Activated naive CD4-positive, alpha-beta T cell treated with anti-CD3 and anti-CD28 coated beads for 36 hours (primary cell): ENCODE measurements around the gene CD7. TPM values are rescaled to one million over a fixed set of nuclear protein-coding genes. Genes with fewer than 3 reads are reported as not detected.

Source experiments
- CTCF ChIA-PET: fragments of 350-600 bp; sonication (Branson Sonifier 250); formaldehyde crosslinking; loops from one replicate; lab custom pipeline; 2021; ENCODE audit warnings: antibody characterized with exemption; lab: Charles Lee
- DNase-seq: peaks from one replicate; pipeline ENCODE4 v3.0.0-alpha.2; 2020
- H3K27ac Mint-ChIP-seq: one replicate; pipeline ENCODE4 v1.8.0; 2021; ENCODE audit warnings: mild to moderate bottlenecking, mixed read lengths
- H3K27me3 Mint-ChIP-seq: one replicate; pipeline ENCODE4 v1.8.0; 2021; ENCODE audit warnings: low read depth, mixed read lengths
- H3K36me3 Mint-ChIP-seq: one replicate; pipeline ENCODE4 v1.8.0; 2021; ENCODE audit warnings: low read depth, mixed read lengths
- H3K4me1 Mint-ChIP-seq: one replicate; pipeline ENCODE4 v1.8.0; 2021; ENCODE audit warnings: low read depth, mixed read lengths
- H3K4me3 Mint-ChIP-seq: one replicate; pipeline ENCODE4 v1.8.0; 2021; ENCODE audit warnings: mild to moderate bottlenecking, moderate library complexity, mixed read lengths
- H3K9me3 Mint-ChIP-seq: one replicate; pipeline ENCODE4 v1.8.0; 2021; ENCODE audit warnings: mixed read lengths
- intact Hi-C: fragments of 100-400 bp; cut with micrococcal nuclease; formaldehyde crosslinking; loops from one replicate; pipeline ENCODE4 v1.15.1; 2023
- total RNA-seq, 2 experiments: library from RNA; stranded (reverse); gene quantifications; one replicate each; pipeline ENCODE4 v1.2.3, GENCODE V29; 2021

The CD7 gene
- total RNA-seq, 2 experiments from 2014 or later = 635 to 646 TPM

GRCh38 chr17:82322526-82323453, 5.4 kb upstream of the CD7 start:
- intact Hi-C loops = no loop called here
- peaks cover 10% of the 10 kb centered on the region for H3K36me3 Mint-ChIP-seq
- peak overlapping the region; percentile 79 for H3K4me3 Mint-ChIP-seq

GRCh38 chr17:82321947-82322466, 4.6 kb upstream of the CD7 start:
- no peak for DNase-seq
- Mint-ChIP-seq H3K36me3 (peaks cover 12% of the 10 kb centered on the region), H3K9me3 (peaks cover 2% of the 10 kb centered on the region), H3K4me1 (peaks cover 42% of the 10 kb centered on the region), H3K27me3 (no peaks in the 10 kb centered on the region), H3K4me3 (peak overlapping the region; percentile 79), H3K27ac (peak overlapping the region; percentile 97)
- intact Hi-C loops = loop anchor here (1.0 to 2.0 kb wide), 3 partner anchors 25 to 85 kb away; no protein-coding TSS in a partner anchor
- CTCF ChIA-PET = interaction anchor here (0.6 to 2.4 kb wide), 6 partner anchors 11 to 116 kb away, joined by 3 to 60 read pairs (median 3); no protein-coding TSS in a partner anchor

More at GRCh38 chr17:82322526-82323453, 5.4 kb upstream of the CD7 start:
- CTCF ChIA-PET = interaction anchor here (1.9 to 2.4 kb wide), 2 partner anchors 23 to 87 kb away, joined by 8 to 60 read pairs; no protein-coding TSS in a partner anchor
- Mint-ChIP-seq H3K9me3 (no peaks in the 10 kb centered on the region), H3K27ac (peak overlapping the region; percentile 97), H3K4me1 (peaks cover 42% of the 10 kb centered on the region), H3K27me3 (no peaks in the 10 kb centered on the region)
- no peak for DNase-seq

DNA sequence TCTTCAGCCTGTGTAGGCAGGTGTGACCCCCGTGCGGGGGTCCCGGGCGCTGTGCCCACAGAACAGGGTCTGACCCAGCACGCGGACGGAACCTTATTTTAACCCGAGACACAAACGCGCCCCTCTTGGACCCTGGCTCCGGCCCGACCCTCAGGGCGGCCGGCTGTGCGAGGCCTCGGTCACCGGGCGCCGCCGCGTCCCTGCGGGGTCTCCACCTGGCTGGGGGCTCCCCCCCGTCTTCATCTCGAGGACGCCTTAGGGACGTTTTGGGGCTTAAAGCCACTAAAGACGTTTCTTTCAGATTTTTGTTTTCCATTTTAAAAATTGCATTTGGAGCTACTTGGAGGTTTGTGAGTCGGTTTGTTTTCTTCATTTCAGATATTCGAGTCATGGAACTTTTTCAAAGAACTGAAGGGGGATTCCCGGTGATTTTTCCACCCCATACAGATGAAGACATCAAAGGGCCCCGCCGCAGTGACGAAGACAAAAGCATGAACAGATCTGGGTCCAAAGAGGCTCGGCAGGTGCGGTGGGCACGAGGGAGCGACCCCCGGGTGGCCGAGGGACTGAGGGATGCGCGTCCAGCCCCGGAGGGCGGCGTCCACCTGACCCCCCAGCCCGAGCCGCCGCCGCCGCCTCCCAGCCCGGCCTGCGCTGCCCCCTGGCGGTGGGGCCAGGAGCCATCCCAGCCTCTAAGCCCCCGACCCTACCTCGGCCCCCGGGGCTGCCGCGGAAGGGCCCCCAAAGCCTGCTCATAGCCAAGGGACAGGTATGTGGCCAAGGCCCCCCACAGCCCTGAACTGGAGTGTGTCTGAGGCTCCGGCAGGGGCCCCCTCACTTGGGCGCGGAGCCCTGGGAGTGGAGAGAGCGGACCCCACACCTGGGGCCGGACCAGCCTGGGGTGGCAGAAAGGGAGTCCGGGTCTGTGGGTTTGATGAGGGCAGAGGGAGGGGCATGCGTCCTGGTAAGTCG, 3.8 kb upstream of the CD7 start:
- H3K4me1 Mint-ChIP-seq = peaks cover 42% of the 10 kb centered on the region
- intact Hi-C loops = loop anchor here (1.0 to 2.0 kb wide), 3 partner anchors 24 to 84 kb away; no protein-coding TSS in a partner anchor
- H3K9me3 Mint-ChIP-seq = peaks cover 2% of the 10 kb centered on the region
- peak; percentile 93 for DNase-seq
- H3K4me3 Mint-ChIP-seq = peak overlapping the region; percentile 79
- CTCF ChIA-PET = interaction anchor here (0.6 to 2.4 kb wide), 11 partner anchors 11 to 591 kb away, joined by 3 to 60 read pairs (median 3); no protein-coding TSS in a partner anchor
- peak overlapping the region; percentile 97 for H3K27ac Mint-ChIP-seq
- no peaks in the 10 kb centered on the region for H3K27me3 Mint-ChIP-seq
- H3K36me3 Mint-ChIP-seq = peaks cover 20% of the 10 kb centered on the region

DNA sequence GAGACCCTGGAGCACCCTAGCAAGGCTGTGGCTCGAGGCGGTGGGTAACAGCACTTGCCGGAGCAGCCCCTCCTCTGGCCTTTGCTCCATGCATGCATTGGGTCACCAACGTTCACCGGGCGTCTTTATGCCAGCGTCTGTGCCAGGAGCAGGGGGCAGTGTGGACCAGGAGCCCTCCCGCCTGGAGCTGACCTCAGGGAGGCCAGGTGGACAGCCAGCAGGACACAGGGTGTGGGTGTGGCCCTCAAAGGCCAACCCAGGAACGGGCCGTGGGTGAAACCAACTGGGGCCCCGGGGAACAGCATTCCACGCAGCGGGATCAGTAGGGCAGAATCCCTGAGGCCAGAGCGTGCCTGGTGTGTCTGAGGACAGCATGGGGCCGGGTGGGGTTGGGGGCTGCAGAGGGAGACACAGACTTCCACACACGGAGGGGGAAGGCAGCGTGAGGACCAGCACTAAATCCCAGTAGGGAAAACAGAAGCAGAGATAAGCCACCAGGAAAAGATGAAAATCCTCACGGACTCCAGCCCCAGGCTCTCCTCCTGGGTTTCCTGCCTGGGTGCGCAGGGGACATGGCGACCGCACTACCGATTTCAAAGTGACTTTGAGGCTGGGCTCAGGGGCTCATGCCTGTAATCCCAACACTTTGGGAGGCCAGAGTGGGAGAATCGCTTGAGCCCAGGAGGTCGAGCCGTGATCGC, 2.9 kb upstream of the CD7 start:
- Mint-ChIP-seq H3K4me1 (peaks cover 45% of the 10 kb centered on the region), H3K9me3 (peaks cover 2% of the 10 kb centered on the region), H3K27ac (peak overlapping the region; percentile 97), H3K27me3 (no peaks in the 10 kb centered on the region), H3K36me3 (peaks cover 29% of the 10 kb centered on the region), H3K4me3 (peak overlapping the region; percentile 29)
- DNase-seq = no peak
- CTCF ChIA-PET = interaction anchor here (0.6 to 2.4 kb wide), 6 partner anchors 17 to 591 kb away, joined by 3 to 60 read pairs (median 3); no protein-coding TSS in a partner anchor
- intact Hi-C loops = loop anchor here (2.0 kb wide), 1 partner anchor 83 kb away; no protein-coding TSS in a partner anchor

DNA sequence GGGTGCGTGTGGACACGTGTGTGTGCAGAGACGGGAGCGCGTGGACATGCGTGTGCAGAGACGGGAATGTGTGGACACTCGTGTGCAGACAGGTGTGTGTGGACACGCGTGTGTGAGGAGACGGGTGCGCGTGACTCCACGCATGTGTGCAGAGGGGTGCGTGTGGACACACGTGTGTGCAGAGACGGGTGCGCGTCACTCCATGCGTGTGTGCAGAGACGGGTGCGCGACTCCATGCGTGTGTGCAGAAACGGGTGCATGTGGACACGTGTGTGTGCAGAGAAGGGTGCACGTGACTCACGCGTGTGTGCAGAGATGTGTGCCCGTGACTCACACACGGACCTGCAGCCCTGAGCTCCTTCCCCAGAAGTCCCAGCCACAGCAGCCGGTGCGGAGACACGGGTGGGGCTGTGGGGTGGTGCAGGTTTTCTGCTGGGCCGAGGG, 2.2 kb upstream of the CD7 start:
- Mint-ChIP-seq H3K9me3 (peaks cover 2% of the 10 kb centered on the region), H3K4me1 (peaks cover 38% of the 10 kb centered on the region), H3K27ac (no peak overlapping the region), H3K4me3 (peak overlapping the region; percentile 12), H3K36me3 (peaks cover 30% of the 10 kb centered on the region), H3K27me3 (no peaks in the 10 kb centered on the region)
- CTCF ChIA-PET = interaction anchor here (0.6 kb wide), 2 partner anchors 68 to 230 kb away, joined by 3 read pairs; no protein-coding TSS in a partner anchor
- DNase-seq = no peak
- intact Hi-C loops = loop anchor here (2.0 to 10.0 kb wide), 2 partner anchors 83 to 735 kb away; no protein-coding TSS in a partner anchor

DNA sequence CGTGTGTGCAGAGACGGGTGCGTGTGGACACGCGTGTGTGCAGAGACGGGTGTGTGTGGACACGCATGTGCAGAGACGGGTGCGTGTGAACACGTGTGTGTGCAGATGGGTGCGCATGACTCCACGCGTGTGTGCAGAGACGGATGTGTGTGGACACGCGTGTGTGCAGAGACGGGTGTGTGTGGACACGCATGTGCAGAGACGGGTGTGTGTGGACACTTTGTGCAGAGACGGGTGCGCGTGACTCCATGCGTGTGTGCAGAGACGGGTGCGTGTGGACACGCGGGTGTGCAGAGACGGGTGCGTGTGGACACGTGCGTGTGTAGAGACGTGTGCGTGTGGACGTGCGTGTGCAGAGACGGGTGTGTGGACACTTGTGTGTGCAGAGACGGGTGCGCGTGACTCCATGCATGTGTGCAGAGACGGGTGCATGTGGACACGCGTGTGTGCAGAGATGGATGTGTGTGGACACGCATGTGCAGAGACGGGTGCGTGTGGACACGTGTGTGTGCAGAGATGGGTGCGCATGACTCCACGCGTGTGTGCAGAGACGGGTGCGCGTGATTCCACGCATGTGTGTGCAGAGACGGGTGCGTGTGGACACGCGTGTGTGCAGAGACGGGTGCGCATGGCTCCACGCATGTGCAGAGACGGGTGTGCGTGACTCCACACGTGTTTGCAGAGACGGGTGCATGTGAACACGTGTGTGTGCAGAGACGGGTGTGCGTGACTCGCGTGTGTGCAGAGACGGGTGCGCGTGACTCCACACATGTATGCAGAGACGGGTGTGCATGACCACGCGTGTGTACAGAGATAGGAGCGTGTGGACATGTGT, 1.6 kb upstream of the CD7 start:
- Mint-ChIP-seq H3K36me3 (peaks cover 34% of the 10 kb centered on the region), H3K4me1 (peaks cover 34% of the 10 kb centered on the region), H3K9me3 (peaks cover 2% of the 10 kb centered on the region), H3K27ac (no peak overlapping the region), H3K27me3 (no peaks in the 10 kb centered on the region), H3K4me3 (no peak overlapping the region)
- intact Hi-C loops = loop anchor here (10.0 kb wide), 1 partner anchor 736 kb away; no protein-coding TSS in a partner anchor
- no peak for DNase-seq
- CTCF ChIA-PET = interaction anchor here (0.6 kb wide), 2 partner anchors 67 to 229 kb away, joined by 3 read pairs; no protein-coding TSS in a partner anchor

GRCh38 chr17:82318169-82318498, 726 bp upstream of the CD7 start:
- Mint-ChIP-seq H3K27me3 (no peaks in the 10 kb centered on the region), H3K27ac (no peak overlapping the region), H3K4me1 (peaks cover 32% of the 10 kb centered on the region), H3K9me3 (peaks cover 2% of the 10 kb centered on the region), H3K4me3 (no peak overlapping the region), H3K36me3 (peaks cover 39% of the 10 kb centered on the region)
- DNase-seq = no peak
- CTCF ChIA-PET = interaction anchor here (0.7 to 5.1 kb wide), 2 partner anchors 18 to 82 kb away, joined by 3 to 49 read pairs; no protein-coding TSS in a partner anchor
- intact Hi-C loops = loop anchor here (10.0 kb wide), 1 partner anchor 737 kb away; no protein-coding TSS in a partner anchor

DNA sequence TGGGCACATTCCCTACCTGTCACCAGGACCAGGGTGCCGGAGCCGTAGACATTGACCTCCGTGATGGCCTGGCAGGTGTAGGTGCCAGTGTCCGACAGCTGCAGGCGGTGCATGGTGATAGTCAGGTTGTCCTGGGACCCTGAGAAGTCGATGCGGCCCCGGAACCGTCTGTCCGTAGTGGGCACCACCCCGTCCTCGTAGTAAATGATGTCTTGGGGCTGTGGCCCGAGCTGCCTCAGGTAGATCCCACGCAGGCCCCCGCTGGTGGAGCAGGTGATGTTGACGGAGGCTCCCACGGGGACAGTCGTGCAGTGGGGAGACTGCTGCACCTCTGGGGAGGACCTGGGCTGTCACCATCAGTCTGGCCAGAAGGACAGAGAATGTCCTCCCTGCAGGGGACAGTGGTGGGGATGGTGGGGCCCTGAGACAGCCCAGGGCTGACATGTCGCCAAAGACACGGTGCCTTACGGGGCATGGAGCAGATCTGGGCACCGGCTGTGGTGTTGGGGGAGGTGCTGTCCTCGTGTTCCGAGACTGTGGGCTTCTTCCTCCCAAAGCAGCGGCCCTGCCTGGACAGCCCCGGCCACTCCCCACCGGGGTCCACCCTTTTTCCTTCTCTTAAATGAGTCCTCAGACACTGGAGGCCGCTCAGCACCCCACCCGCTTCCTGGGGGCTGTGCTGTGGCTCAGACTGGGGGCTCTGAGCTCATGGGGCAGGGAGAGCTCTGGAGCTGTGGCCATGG, 586 bp downstream of the CD7 start:
- Mint-ChIP-seq H3K36me3 (peaks cover 34% of the 10 kb centered on the region), H3K4me3 (no peak overlapping the region), H3K27ac (no peak overlapping the region), H3K9me3 (peaks cover 2% of the 10 kb centered on the region), H3K4me1 (peaks cover 23% of the 10 kb centered on the region), H3K27me3 (no peaks in the 10 kb centered on the region)
- intact Hi-C loops = loop anchor here (1.0 to 10.0 kb wide), 3 partner anchors 11 to 738 kb away; partner anchors contain the start of gene CSNK1D
- DNase-seq = peak; percentile 44
- CTCF ChIA-PET = interaction anchor here (0.5 to 5.1 kb wide), 3 partner anchors 13 to 112 kb away, joined by 5 to 49 read pairs (median 6); no protein-coding TSS in a partner anchor

DNA sequence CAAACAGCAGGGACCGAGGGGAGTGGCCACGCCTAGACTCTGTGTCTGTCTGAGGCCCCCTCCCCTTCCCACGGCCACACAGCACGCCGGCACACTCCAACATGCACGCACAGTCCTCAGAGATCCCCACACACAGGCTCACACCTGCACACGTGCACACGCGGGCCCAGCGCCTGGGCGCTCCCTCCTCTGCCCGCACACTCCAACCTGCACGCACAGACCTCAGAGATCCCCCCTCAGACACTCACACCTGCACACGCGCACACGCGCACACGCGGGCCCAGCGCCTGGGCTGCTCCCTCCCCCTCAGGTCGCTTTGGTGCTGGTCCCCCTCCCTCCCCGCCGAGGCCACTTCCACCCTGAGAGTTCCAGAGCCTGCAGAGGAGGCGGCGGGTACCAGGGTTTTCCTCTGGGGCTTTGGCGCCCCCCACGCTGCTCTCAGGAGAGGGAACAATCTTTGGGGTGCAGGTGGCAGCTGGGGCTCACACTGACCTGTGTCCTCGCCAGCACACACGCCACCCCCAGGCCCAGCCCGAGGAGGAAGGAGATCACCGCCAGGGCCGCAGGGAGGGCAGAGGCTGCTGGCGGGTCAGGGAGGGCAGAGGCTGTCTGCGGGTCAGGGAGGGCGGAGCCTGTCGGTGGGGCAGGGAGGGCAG, 1.6 kb downstream of the CD7 start:
- Mint-ChIP-seq H3K36me3 (peaks cover 34% of the 10 kb centered on the region), H3K27ac (no peak overlapping the region), H3K27me3 (no peaks in the 10 kb centered on the region), H3K4me1 (peaks cover 18% of the 10 kb centered on the region), H3K4me3 (no peak overlapping the region), H3K9me3 (peaks cover 2% of the 10 kb centered on the region)
- CTCF ChIA-PET = interaction anchor here (5.1 kb wide), 1 partner anchor 15 kb away, joined by 49 read pairs; no protein-coding TSS in a partner anchor
- intact Hi-C loops = loop anchor here (2.0 to 10.0 kb wide), 2 partner anchors 43 to 739 kb away; partner anchors contain the start of gene CSNK1D
- DNase-seq = peak; percentile 66
